Measurements from ENCODE around the gene MAPK8. TPM values are rescaled to one million over a fixed set of nuclear protein-coding genes. Genes with fewer than 3 reads are reported as not detected.

The MAPK8 gene
- total RNA-seq, 2 donors from 2014 or later, result 39.3 to 74.4 TPM

DNA sequence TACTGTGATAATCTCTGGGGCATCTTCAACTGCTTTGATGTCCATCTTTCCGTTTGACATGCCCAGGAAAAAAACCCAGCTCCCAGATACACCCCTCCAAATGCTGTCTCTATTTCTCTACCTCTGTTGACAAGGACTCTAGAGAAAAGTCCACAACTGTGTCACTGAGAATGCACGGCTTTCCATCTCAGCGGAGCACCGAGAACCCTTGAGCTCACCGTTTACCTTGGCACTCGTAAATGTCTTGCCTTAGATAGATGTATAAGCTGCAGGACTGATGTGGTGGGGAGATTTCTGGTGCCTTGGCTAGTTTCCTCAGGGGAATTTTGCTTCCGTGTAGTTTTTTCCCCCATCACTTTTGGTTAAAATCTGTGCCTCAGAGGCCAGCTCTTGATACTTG is 7.4 kb upstream of the MAPK8 start:
- WGBS, result 43% methylated on average over 7 of the region's 7 CpGs
- no peak overlapping the region for H3K4me3 ChIP-seq
- peaks cover 5% of the 10 kb centered on the region for H3K4me1 ChIP-seq (replicated peaks)
- H3K36me3 ChIP-seq, result no peaks in the 10 kb centered on the region
- no peak for TF ChIP-seq POLR2A (IDR thresholded peaks at IDR 0.05)
- TF ChIP-seq, protein P1, sequence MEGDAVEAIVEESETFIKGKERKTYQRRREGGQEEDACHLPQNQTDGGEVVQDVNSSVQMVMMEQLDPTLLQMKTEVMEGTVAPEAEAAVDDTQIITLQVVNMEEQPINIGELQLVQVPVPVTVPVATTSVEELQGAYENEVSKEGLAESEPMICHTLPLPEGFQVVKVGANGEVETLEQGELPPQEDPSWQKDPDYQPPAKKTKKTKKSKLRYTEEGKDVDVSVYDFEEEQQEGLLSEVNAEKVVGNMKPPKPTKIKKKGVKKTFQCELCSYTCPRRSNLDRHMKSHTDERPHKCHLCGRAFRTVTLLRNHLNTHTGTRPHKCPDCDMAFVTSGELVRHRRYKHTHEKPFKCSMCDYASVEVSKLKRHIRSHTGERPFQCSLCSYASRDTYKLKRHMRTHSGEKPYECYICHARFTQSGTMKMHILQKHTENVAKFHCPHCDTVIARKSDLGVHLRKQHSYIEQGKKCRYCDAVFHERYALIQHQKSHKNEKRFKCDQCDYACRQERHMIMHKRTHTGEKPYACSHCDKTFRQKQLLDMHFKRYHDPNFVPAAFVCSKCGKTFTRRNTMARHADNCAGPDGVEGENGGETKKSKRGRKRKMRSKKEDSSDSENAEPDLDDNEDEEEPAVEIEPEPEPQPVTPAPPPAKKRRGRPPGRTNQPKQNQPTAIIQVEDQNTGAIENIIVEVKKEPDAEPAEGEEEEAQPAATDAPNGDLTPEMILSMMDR (IDR thresholded peaks at IDR 0.05), result no peak
- no peak for TF ChIP-seq POLR2AphosphoS5 (IDR thresholded peaks at IDR 0.05)
- no peak overlapping the region for H3K27ac ChIP-seq
- no peaks in the 10 kb centered on the region for H3K9me3 ChIP-seq
- H3K27me3 ChIP-seq (replicated peaks; ENCODE audit: insufficient read depth), result no peaks in the 10 kb centered on the region
- intact Hi-C loops (cut with DNase I), result no loop called here
- DNase-seq (ENCODE audit: low spot score), result no peak

GRCh38 chr10:48299692-48300091 is 6.8 kb upstream of the MAPK8 start:
- H3K4me3 ChIP-seq, result no peak overlapping the region
- no peak for DNase-seq (ENCODE audit: low spot score)
- H3K9me3 ChIP-seq, result no peaks in the 10 kb centered on the region
- 89% methylated on average over 1 of the region's 1 CpG for WGBS
- H3K27ac ChIP-seq, result no peak overlapping the region
- no peaks in the 10 kb centered on the region for H3K27me3 ChIP-seq (replicated peaks; ENCODE audit: insufficient read depth)
- peaks cover 5% of the 10 kb centered on the region for H3K4me1 ChIP-seq (replicated peaks)
- intact Hi-C loops (cut with DNase I), result no loop called here
- no peaks in the 10 kb centered on the region for H3K36me3 ChIP-seq
- TF ChIP-seq POLR2A (IDR thresholded peaks at IDR 0.05), result no peak
- TF ChIP-seq POLR2AphosphoS5 (IDR thresholded peaks at IDR 0.05), result no peak
- TF ChIP-seq, protein P1 (IDR thresholded peaks at IDR 0.05), result no peak

DNA sequence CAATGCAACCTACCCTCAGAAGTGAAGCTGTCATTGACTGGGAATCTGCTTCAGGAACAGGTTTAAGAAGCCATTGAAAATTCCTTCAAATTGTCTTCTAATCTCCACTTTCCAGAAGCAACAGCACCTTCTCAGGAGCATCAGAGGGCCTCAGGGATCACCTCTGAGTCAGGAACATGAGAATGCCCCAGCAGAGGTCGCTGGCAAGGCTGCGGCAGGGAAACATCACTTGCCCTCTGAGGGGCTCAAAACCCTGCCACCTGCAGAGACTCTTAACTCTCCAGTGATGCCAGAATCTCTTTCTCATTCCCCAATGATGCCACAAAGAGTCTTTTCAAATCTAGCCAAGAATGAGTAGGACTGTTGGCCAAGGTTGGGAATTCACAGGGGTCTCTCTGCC is 5.9 kb upstream of the MAPK8 start:
- H3K27me3 ChIP-seq (replicated peaks; ENCODE audit: insufficient read depth), result no peaks in the 10 kb centered on the region
- TF ChIP-seq POLR2A (IDR thresholded peaks at IDR 0.05) (no peak), POLR2AphosphoS5 (IDR thresholded peaks at IDR 0.05) (no peak)
- TF ChIP-seq, protein P1 (IDR thresholded peaks at IDR 0.05), result no peak
- H3K36me3 ChIP-seq, result no peaks in the 10 kb centered on the region
- DNase-seq (ENCODE audit: low spot score), result no peak
- H3K4me1 ChIP-seq (replicated peaks), result peaks cover 5% of the 10 kb centered on the region
- H3K4me3 ChIP-seq, result no peak overlapping the region
- WGBS, result 81% methylated on average over 2 of the region's 2 CpGs
- intact Hi-C loops (cut with DNase I), result no loop called here
- no peaks in the 10 kb centered on the region for H3K9me3 ChIP-seq
- H3K27ac ChIP-seq, result no peak overlapping the region

- no peak overlapping the region for H3K4me3 ChIP-seq
- H3K27me3 ChIP-seq (replicated peaks; ENCODE audit: insufficient read depth), result no peaks in the 10 kb centered on the region
- H3K27ac ChIP-seq, result no peak overlapping the region
- no peaks in the 10 kb centered on the region for H3K4me1 ChIP-seq (replicated peaks)
- TF ChIP-seq POLR2AphosphoS5 (IDR thresholded peaks at IDR 0.05), result no peak
- no peak for TF ChIP-seq POLR2A (IDR thresholded peaks at IDR 0.05)
- no peak for DNase-seq (ENCODE audit: low spot score)
- no peaks in the 10 kb centered on the region for H3K9me3 ChIP-seq
- no peaks in the 10 kb centered on the region for H3K36me3 ChIP-seq
- intact Hi-C loops (cut with DNase I), result no loop called here
- 88% methylated on average over 8 of the region's 8 CpGs for WGBS
These were observed 3.7 kb upstream of the MAPK8 start for GRCh38 chr10:48302515-48303476.

GRCh38 chr10:48305905-48306264 is 592 bp upstream of the MAPK8 start:
- Histone ChIP-seq H3K27me3 (replicated peaks; ENCODE audit: insufficient read depth) (no peaks in the 10 kb centered on the region), H3K9me3 (no peaks in the 10 kb centered on the region), H3K4me3 (peak overlapping the region; percentile 95 to 98), H3K4me1 (replicated peaks) (no peaks in the 10 kb centered on the region), H3K36me3 (no peaks in the 10 kb centered on the region), H3K27ac (peak overlapping the region; percentile 95 to 96)
- WGBS, result 53% methylated on average over 9 of the region's 9 CpGs
- TF ChIP-seq, protein P1 (IDR thresholded peaks at IDR 0.05), result no peak
- no peak for TF ChIP-seq POLR2A (IDR thresholded peaks at IDR 0.05)
- no peak for TF ChIP-seq POLR2AphosphoS5 (IDR thresholded peaks at IDR 0.05)
- no peak for DNase-seq (ENCODE audit: low spot score)
- intact Hi-C loops (cut with DNase I), result no loop called here
